Adrenal gland (tissue), 12 donors: ENCODE data around the gene CNKSR1. TPM values are rescaled to one million over a fixed set of nuclear protein-coding genes. Genes with fewer than 3 reads are reported as not detected.

Experiments used
- DNase-seq, 7 donors: peaks; one replicate each; pipeline ENCODE4 v3.0.0-alpha.2; 2019 to 2020
- H3K27ac ChIP-seq, 5 donors: fragments of 200-600 bp; sonication (generic) in 4 of 5; 1 replicate in 3 of 5; 2 replicates in 2 of 5; pipeline versions ENCODE4 v1.5.1 to v1.8.0; 2016 to 2020; ENCODE audit warnings: mild to moderate bottlenecking in 1 of 5
- H3K27me3 ChIP-seq: fragments of 200-600 bp; 2 replicates; pipeline ENCODE4 v1.8.0; 2021
- H3K36me3 ChIP-seq, 2 donors: fragments of 200-600 bp; replicated peaks in 1 of 2; 1 replicate in 1 of 2; 2 replicates in 1 of 2; pipeline versions ENCODE4 v1.5.1 to v1.8.0; 2018 to 2022
- H3K4me1 ChIP-seq, 2 donors: fragments of 200-600 bp; replicated peaks in 1 of 2; 1 replicate in 1 of 2; 2 replicates in 1 of 2; pipeline versions ENCODE4 v1.5.1 to v1.8.0; 2018 to 2021
- H3K4me3 ChIP-seq, 4 donors: fragments of 200-600 bp; sonication (generic) in 3 of 4; one replicate each; pipeline ENCODE4 v1.5.1; 2016 to 2018
- H3K9me3 ChIP-seq, 3 donors: fragments of 200-600 bp; sonication (generic) in 1 of 3; replicated peaks in 1 of 3; 1 replicate in 2 of 3; 2 replicates in 1 of 3; pipeline versions ENCODE4 v1.5.1 to v1.8.0; 2016 to 2021
- CTCF ChIP-seq, 6 experiments: fragments of 450-650 bp in 4 of 6; fragments of 200-600 bp in 2 of 6; sonication (generic) in 1 of 6; IDR thresholded peaks; 1 replicate in 5 of 6; 2 replicates in 1 of 6; pipeline versions ENCODE4 v1.5.1 to v1.8.0; 2016 to 2021; ENCODE audit warnings: antibody characterized with exemption in 6 of 6, mild to moderate bottlenecking in 2 of 6, moderate library complexity in 1 of 6
- POLR2A ChIP-seq, 2 donors: fragments of 450-650 bp; IDR thresholded peaks; one replicate each; pipeline ENCODE4 v1.6.1; 2017; ENCODE audit warnings: antibody characterized with exemption in 2 of 2, mild to moderate bottlenecking in 2 of 2, moderate library complexity in 1 of 2
- WGBS, 4 donors: extraction: QIAGEN DNeasy Blood & Tissue Kit in 2 of 4; methylation state at CpG; one replicate each; pipeline versions ENCODE4 v1.1.5 to v1.1.7; 2013 to 2017; 5-methylcytosine and 5-hydroxymethylcytosine counted together
- intact Hi-C, 2 donors: fragments of 100-400 bp; cut with DNase I; formaldehyde crosslinking; loops; one replicate each; pipeline versions ENCODE4 v1.14.1 to v1.15.0; 2022 to 2023
- polyA plus RNA-seq, 3 donors: library from polyadenylated mRNA; stranded (reverse); fragments of 200-250 nt in 2 of 3; fragments of 350-450 nt in 1 of 3; fragmentation: Illumina TruSeq in 1 of 3; extraction: RNeasy Lipid Tissue Mini Kit (QIAGEN cat#74804) in 1 of 3; gene quantifications; one replicate each; pipeline ENCODE4 v1.2.3, GENCODE V29; 2013 to 2014
- total RNA-seq, 9 donors: library from RNA; depleted of rRNA in 4 of 9; stranded (reverse); fragments of >200 nt in 4 of 9; fragments of 120-200 nt in 1 of 9; fragmentation: NEBNext Ultra II Directional in 1 of 9; extraction: Animal tissue kit (Norgen Biotek cat#: 25700) in 1 of 9; gene quantifications; one replicate each; pipeline versions ENCODE4 v1.1.0 to v1.2.4, GENCODE V29; 2013 to 2023
- donor health status: healthy with polysubstance abuse.
- donor health status: Bipolar disorder and iron deficiency.
- donor health status: DM: yes; HTN: yes; CAD: no.
- donor health status: DM: no; HTN: no; CAD: no.
- donor health status: DM: no; HTN: no; CAD: no.
- donor health status: DM: yes; HTN: yes; CAD: no.

CNKSR1 gene
- total and polyA plus RNA-seq, 12 donors = 0.17 to 2.1 (median 0.35) TPM; not detected in 4

DNA sequence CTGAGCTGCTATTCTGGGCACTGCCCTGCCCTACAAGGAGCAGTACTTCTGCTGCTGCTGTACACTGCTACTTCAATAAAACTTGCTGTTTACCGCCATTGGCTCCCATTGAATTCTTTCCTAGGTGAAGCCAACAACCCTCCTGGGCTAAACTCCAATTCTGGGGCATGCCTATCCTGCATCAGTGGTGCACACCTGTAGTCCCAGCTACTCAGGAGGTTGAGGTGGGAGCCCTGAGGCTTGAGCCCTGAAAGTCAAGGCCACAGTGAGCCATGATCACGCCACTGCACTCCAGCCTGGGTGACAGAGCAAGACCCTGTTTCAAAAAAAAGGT, 44.5 kb upstream of the CNKSR1 start:
- no peak for TF ChIP-seq POLR2A (IDR thresholded peaks at IDR 0.05)
- TF ChIP-seq CTCF (IDR thresholded peaks at IDR 0.05) = no peak

GRCh38 chr1:26134466-26134865, 42.8 kb upstream of the CNKSR1 start:
- H3K27me3 ChIP-seq = no peaks in the 10 kb centered on the region
- H3K4me1 ChIP-seq = no peaks in the 10 kb centered on the region
- no peak overlapping the region for H3K27ac ChIP-seq
- intact Hi-C loops = no loop called here
- peaks cover 0 to 5% (median 0%) of the 10 kb centered on the region in 3 donors for H3K9me3 ChIP-seq
- TF ChIP-seq CTCF (IDR thresholded peaks at IDR 0.05) = no peak
- TF ChIP-seq POLR2A (IDR thresholded peaks at IDR 0.05) = no peak
- no peak overlapping the region for H3K4me3 ChIP-seq
- 87 to 94% (median 92%) methylated on average over 3 of the region's 3 CpGs for WGBS, 4 donors
- H3K36me3 ChIP-seq = no peaks in the 10 kb centered on the region
- DNase-seq = no peak

More for the DNA sequence above, 44.5 kb upstream of the CNKSR1 start:
- Histone ChIP-seq H3K36me3 (no peaks in the 10 kb centered on the region), H3K4me1 (no peaks in the 10 kb centered on the region), H3K4me3 (no peak overlapping the region), H3K27me3 (no peaks in the 10 kb centered on the region), H3K9me3 (peaks cover 0 to 5% (median 0%) of the 10 kb centered on the region in 3 donors), H3K27ac (no peak overlapping the region)
- 82 to 87% (median 85%) methylated on average over 1 to 2 of the region's 2 CpGs for WGBS, 4 donors
- DNase-seq = no peak
- intact Hi-C loops = no loop called here

DNA sequence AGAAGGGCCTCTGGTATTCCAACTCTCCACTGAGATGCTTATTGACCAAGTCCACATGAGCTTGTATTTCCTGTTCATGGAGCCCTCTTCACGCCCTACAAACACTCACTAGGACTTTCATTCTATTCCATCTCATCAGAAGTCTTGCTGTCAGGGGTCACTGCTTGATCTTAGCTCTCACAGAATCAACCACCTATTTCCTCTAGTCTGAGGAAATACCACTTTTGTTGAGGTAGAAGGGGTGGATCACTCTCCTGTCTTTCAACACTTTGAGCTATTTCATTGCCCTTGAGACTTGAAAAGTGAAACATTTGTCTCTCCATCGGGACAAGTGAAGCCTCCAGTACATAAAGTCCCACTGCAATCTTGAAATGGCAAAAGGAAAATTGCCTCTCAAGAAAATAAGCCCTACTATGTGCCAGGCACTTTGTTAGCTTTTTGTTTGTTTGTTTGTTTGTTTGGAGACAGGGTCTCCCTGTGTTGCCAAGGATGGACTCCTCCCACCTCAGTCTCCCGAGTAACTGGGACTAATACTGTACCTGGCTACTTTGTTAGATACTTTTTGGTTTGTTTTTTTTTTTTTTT, 38.2 kb upstream of the CNKSR1 start:
- no peak for DNase-seq
- Histone ChIP-seq H3K4me1 (no peaks in the 10 kb centered on the region), H3K9me3 (peaks cover 0 to 5% (median 0%) of the 10 kb centered on the region in 3 donors), H3K36me3 (no peaks in the 10 kb centered on the region), H3K27me3 (no peaks in the 10 kb centered on the region), H3K4me3 (no peak overlapping the region), H3K27ac (no peak overlapping the region)
- TF ChIP-seq POLR2A (IDR thresholded peaks at IDR 0.05) (no peak), CTCF (IDR thresholded peaks at IDR 0.05) (no peak)
- intact Hi-C loops = no loop called here
- WGBS, 4 donors = 53 to 65% (median 59%) methylated on average over 3 of the region's 3 CpGs

- Histone ChIP-seq H3K4me3 (no peak overlapping the region), H3K36me3 (no peaks in the 10 kb centered on the region), H3K4me1 (peaks cover 0 to 2% of the 10 kb centered on the region in 2 donors), H3K27me3 (no peaks in the 10 kb centered on the region), H3K27ac (no peak overlapping the region), H3K9me3 (no peaks in the 10 kb centered on the region)
- 70 to 86% (median 79%) methylated on average over 8 of the region's 8 CpGs for WGBS, 4 donors
- no peak for TF ChIP-seq POLR2A (IDR thresholded peaks at IDR 0.05)
- no peak for TF ChIP-seq CTCF (IDR thresholded peaks at IDR 0.05)
- no peak for DNase-seq
- intact Hi-C loops = no loop called here
These were observed 35.1 kb upstream of the CNKSR1 start for GRCh38 chr1:26142159-26142558.
